Transverse colon (tissue), 4 donors: ENCODE data around the gene SP7. TPM values are rescaled to one million over a fixed set of nuclear protein-coding genes. Genes with fewer than 3 reads are reported as not detected.

ENCODE experiments used
- DNase-seq: peaks from one replicate; pipeline ENCODE4 v3.0.0-alpha.2; 2019
- H3K27ac ChIP-seq, 4 donors: fragments of 200-600 bp; sonication (generic); 2 replicates each; pipeline ENCODE4 v1.5.1; 2016 to 2018; ENCODE audit warnings: inconsistent platforms in 4 of 4
- H3K27me3 ChIP-seq: fragments of 200-600 bp; sonication (generic); 2 replicates; pipeline ENCODE4 v1.5.1; 2017; ENCODE audit warnings: inconsistent platforms
- H3K36me3 ChIP-seq, 4 donors: fragments of 200-600 bp; sonication (generic); 2 replicates each; pipeline ENCODE4 v1.5.1; 2017 to 2019; ENCODE audit warnings: inconsistent platforms in 4 of 4
- H3K4me1 ChIP-seq, 4 donors: fragments of 200-600 bp; sonication (generic); 2 replicates each; pipeline ENCODE4 v1.5.1; 2017 to 2020; ENCODE audit warnings: inconsistent platforms in 4 of 4
- H3K4me3 ChIP-seq, 4 donors: fragments of 200-600 bp; sonication (generic); 1 replicate in 1 of 4; 2 replicates in 3 of 4; pipeline versions ENCODE4 v1.5.1 to v1.6.1; 2017 to 2019; ENCODE audit warnings: inconsistent platforms in 4 of 4
- H3K9me3 ChIP-seq, 2 donors: fragments of 200-600 bp; sonication (generic); 2 replicates each; pipeline ENCODE4 v1.5.1; 2017 to 2019; ENCODE audit warnings: inconsistent platforms in 2 of 2
- EP300 ChIP-seq: sonication (generic); formaldehyde crosslinking; IDR thresholded peaks from one replicate; pipeline ENCODE4 v1.6.1; 2017; ENCODE audit warnings: antibody characterized with exemption, low read depth
- POLR2A ChIP-seq: fragments of 450-650 bp; IDR thresholded peaks from one replicate; pipeline ENCODE4 v1.6.1; 2016; ENCODE audit warnings: antibody characterized with exemption, mild to moderate bottlenecking, moderate library complexity
- POLR2AphosphoS5 ChIP-seq, 3 donors: sonication (generic); formaldehyde crosslinking; IDR thresholded peaks; one replicate each; pipeline ENCODE4 v1.6.1; 2016; ENCODE audit warnings: antibody characterized with exemption in 3 of 3
- WGBS, 2 donors: methylation state at CpG; one replicate each; pipeline ENCODE4 v1.1.5; 2018; ENCODE audit warnings: low coverage in 1 of 2; 5-methylcytosine and 5-hydroxymethylcytosine counted together
- in situ Hi-C, 4 donors: fragments of 200-750 bp; cut with MboI; loops; one replicate each; pipeline versions ENCODE4 v1.15.0 to v1.15.1; 2017; ENCODE audit warnings: low sequenced_read_pairs in 3 of 4, low pct_ligation_motif_present in 1 of 4, low pct_unique_long_range_greater_than_20kb in 1 of 4
- intact Hi-C: fragments of 100-400 bp; cut with DNase I; formaldehyde crosslinking; loops from one replicate; pipeline ENCODE4 v1.15.1; 2023; ENCODE audit warnings: low total_unique reads
- total RNA-seq, 4 donors: library from RNA; depleted of rRNA; stranded (reverse); fragments of >200 nt; gene quantifications; one replicate each; pipeline ENCODE4 v1.1.0, GENCODE V29; 2016
- TF ChIP-seq, protein P1 (sequence below), 5 experiments: fragments of 200-600 bp in 3 of 5; fragments of 450-650 bp in 2 of 5; sonication (generic) in 3 of 5; IDR thresholded peaks; 1 replicate in 2 of 5; 2 replicates in 3 of 5; pipeline ENCODE4 v1.5.1; 2016 to 2017; ENCODE audit warnings: antibody characterized with exemption in 5 of 5, inconsistent platforms in 3 of 5, mild to moderate bottlenecking in 2 of 5, moderate library complexity in 1 of 5

The SP7 gene
- total RNA-seq, 4 donors from 2014 or later: not detected

DNA sequence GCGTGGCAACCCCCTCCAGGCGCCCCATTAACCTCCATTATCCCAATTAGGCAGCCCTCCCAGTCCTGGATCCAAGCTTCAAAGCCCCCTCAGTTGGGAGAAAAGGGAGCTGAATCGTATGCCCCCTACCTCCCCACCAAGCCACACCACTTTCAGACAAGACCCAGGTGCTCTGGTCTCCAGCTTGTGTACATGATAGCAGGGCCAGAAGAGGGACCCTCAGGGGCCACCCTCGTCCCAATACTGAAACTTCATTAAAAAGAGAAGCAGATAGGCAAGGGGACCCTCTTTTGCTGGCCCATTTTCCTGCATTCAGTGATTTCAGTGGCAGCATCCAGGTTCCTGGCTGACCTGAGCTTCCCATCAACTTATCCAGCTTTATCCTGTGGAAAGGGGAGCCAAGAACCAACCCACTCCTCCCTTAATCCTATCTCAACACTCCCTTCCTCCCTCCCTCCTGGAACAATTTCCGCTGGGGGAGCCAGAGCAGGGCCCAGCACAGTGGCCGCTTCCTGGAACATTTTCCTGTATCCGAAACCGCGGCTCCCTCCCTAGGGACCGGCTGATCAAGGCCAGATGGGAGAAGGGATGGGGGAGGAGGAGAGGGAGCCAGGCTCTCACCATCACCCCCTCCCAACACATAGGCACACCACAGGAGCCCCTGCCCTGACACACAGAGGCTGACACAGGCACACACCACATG, 9.5 kb upstream of the SP7 start:
- no peak for TF ChIP-seq POLR2AphosphoS5 (IDR thresholded peaks at IDR 0.05)
- TF ChIP-seq, protein P1, sequence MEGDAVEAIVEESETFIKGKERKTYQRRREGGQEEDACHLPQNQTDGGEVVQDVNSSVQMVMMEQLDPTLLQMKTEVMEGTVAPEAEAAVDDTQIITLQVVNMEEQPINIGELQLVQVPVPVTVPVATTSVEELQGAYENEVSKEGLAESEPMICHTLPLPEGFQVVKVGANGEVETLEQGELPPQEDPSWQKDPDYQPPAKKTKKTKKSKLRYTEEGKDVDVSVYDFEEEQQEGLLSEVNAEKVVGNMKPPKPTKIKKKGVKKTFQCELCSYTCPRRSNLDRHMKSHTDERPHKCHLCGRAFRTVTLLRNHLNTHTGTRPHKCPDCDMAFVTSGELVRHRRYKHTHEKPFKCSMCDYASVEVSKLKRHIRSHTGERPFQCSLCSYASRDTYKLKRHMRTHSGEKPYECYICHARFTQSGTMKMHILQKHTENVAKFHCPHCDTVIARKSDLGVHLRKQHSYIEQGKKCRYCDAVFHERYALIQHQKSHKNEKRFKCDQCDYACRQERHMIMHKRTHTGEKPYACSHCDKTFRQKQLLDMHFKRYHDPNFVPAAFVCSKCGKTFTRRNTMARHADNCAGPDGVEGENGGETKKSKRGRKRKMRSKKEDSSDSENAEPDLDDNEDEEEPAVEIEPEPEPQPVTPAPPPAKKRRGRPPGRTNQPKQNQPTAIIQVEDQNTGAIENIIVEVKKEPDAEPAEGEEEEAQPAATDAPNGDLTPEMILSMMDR (IDR thresholded peaks at IDR 0.05): no peak
- no peak for TF ChIP-seq EP300
- TF ChIP-seq POLR2A: no peak
- Histone ChIP-seq H3K4me1 (peaks cover 0 to 13% (median 5%) of the 10 kb centered on the region in 4 donors), H3K36me3 (no peaks in the 10 kb centered on the region), H3K27me3 (no peaks in the 10 kb centered on the region), H3K27ac (peak overlapping the region; percentile 80 to 89 (median 86)), H3K4me3 (peak overlapping the region in 2 of 4 donors; percentile 59 to 67), H3K9me3 (no peaks in the 10 kb centered on the region)
- no peak for DNase-seq
- in situ Hi-C loops: loop anchor here in 1 of 4 donors (10.0 kb wide), 1 partner anchor 159 kb away; the partner anchor contains the start of genes NPFF and TARBP2
- intact Hi-C loops: loop anchor here (10.0 kb wide), 1 partner anchor 159 kb away; the partner anchor contains the start of genes NPFF and TARBP2
- WGBS, 2 donors: 39 to 80% methylated on average over 1 to 10 of the region's 10 CpGs

DNA sequence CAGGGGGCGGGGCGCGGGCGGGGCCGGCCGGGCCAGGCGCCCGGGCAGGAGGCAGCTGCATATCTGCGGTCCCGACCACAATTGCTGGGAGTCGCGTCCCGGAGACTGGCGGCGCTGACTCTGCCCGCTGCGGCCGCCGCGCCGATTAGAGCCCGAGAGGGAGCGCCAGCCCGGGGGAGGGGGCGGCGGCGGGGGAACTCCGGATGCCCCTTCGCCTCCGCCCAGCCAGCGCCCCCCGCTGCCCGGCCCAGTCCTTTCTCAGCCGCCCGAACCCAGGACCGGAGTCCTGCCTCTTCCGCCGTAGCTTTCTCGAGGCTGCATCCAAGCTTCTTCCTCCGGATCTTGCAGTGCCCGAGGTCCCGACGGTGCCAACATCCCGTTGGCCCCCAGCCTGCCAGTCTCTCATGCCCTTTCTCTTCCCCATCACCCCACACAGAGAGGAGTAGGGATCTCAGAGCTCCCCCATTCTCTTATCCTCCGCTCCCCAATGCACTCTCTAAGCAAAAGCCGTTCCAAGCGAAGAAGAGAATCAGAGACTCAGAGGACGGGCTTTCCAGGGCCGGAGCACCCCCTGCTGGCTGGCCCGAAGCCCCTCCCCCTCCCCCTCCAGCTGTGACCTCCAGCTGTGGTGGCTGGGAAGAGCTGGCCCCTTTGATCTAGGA, 8.8 kb upstream of the SP7 start:
- Histone ChIP-seq H3K27ac (peak overlapping the region; percentile 80 to 89 (median 86)), H3K4me3 (peak overlapping the region; percentile 56 to 67 (median 59)), H3K27me3 (no peaks in the 10 kb centered on the region), H3K4me1 (peaks cover 0 to 13% (median 5%) of the 10 kb centered on the region in 4 donors), H3K36me3 (no peaks in the 10 kb centered on the region), H3K9me3 (no peaks in the 10 kb centered on the region)
- peak; percentile 78 for DNase-seq
- intact Hi-C loops (loop anchor here (1.0 to 10.0 kb wide), 2 partner anchors 20 to 160 kb away; partner anchors contain the start of genes NPFF and TARBP2), in situ Hi-C loops (loop anchor here in 2 of 4 donors (5.0 to 10.0 kb wide), 2 partner anchors 67 to 160 kb away; partner anchors contain the start of genes NPFF (in 1 of the 2) and TARBP2 (in 1 of the 2))
- TF ChIP-seq, protein P1 (IDR thresholded peaks at IDR 0.05): peak; percentile 63 to 80 (median 72)
- TF ChIP-seq POLR2AphosphoS5 (IDR thresholded peaks at IDR 0.05) (peak; percentile 35 to 64 (median 49)), EP300 (no peak), POLR2A (peak; percentile 21)
- 0 to 1% methylated on average over 4 to 34 of the region's 50 CpGs for WGBS, 2 donors

DNA sequence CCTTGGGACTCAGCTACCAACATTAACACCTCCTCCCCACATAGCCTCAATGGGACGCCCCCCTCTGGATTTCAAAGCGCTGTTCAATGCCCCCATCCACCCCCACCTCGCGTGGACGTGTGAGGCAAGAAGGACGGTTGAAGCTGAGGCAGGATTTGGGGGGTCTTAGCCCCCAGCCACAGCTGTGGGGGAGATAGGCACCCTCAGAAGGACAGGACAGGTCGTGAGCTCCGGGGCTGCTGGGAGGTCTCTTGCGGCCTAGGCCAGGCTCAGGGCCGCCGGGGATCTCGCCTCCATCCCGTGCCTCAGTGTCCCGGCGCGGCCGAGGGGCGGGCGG, 8.3 kb upstream of the SP7 start:
- WGBS, 2 donors: 4% methylated on average over 7 of the region's 19 CpGs; no CpG with 5 or more reads in 1 of the 2 donors
- no peak for DNase-seq
- in situ Hi-C loops: loop anchor here in 2 of 4 donors (5.0 to 10.0 kb wide), 2 partner anchors 68 to 160 kb away; partner anchors contain the start of genes NPFF (in 1 of the 2) and TARBP2 (in 1 of the 2)

More for the DNA sequence above, 8.3 kb upstream of the SP7 start:
- TF ChIP-seq, protein P1 (IDR thresholded peaks at IDR 0.05): no peak
- no peak for TF ChIP-seq POLR2AphosphoS5 (IDR thresholded peaks at IDR 0.05)
- no peak for TF ChIP-seq EP300
- no peak for TF ChIP-seq POLR2A
- no peaks in the 10 kb centered on the region for H3K9me3 ChIP-seq
- H3K27ac ChIP-seq: peak overlapping the region; percentile 80 to 89 (median 86)
- H3K4me3 ChIP-seq: peak overlapping the region in 3 of 4 donors; percentile 56 to 67 (median 59)
- H3K36me3 ChIP-seq: no peaks in the 10 kb centered on the region
- intact Hi-C loops: loop anchor here (1.0 to 10.0 kb wide), 2 partner anchors 19 to 160 kb away; partner anchors contain the start of genes NPFF and TARBP2
- H3K27me3 ChIP-seq: no peaks in the 10 kb centered on the region
- peaks cover 0 to 13% (median 5%) of the 10 kb centered on the region in 4 donors for H3K4me1 ChIP-seq
